ENCODE measurements around the gene IL20RB.

GRCh38 chr3:136979684-136980083 is 21.9 kb downstream of the IL20RB start:
- TF ChIP-seq EZH2 (IDR thresholded peaks at IDR 0.05; ENCODE audit: insufficient read depth, poor library complexity, severe bottlenecking): no peak
- no peak for TF ChIP-seq EZH2phosphoT487 (IDR thresholded peaks at IDR 0.05; ENCODE audit: insufficient read depth, low read depth)

All from GM23248 (cell line).